Measurements from ENCODE around the gene CD47.

The CD47 gene

GRCh38 chr3:108021131-108021530, 69.7 kb downstream of the CD47 start:
- H3K9me2 ChIP-seq (replicated peaks; ENCODE audit: low read depth, low read length): no peaks in the 10 kb centered on the region
- H4K20me1 ChIP-seq (ENCODE audit: insufficient read depth, low read length, poor library complexity, severe bottlenecking): no peaks in the 10 kb centered on the region
- TF ChIP-seq CTCF (conservative IDR thresholded peaks at IDR 0.05; ENCODE audit: low read length) (peak; percentile 34), EZH2phosphoT487 (IDR thresholded peaks at IDR 0.05; ENCODE audit: borderline replicate concordance) (no peak)
- H3K4me2 ChIP-seq (ENCODE audit: low read depth, low read length, poor library complexity, severe bottlenecking): no peak overlapping the region
- no peaks in the 10 kb centered on the region for H3K9me3 ChIP-seq (ENCODE audit: insufficient read depth, low read depth, low read length)
- H3K9ac ChIP-seq (ENCODE audit: low read depth, low read length, poor library complexity, severe bottlenecking): no peak overlapping the region
- no peaks in the 10 kb centered on the region for H3K27me3 ChIP-seq (ENCODE audit: insufficient read depth, low read length, poor library complexity, severe bottlenecking)
- H3K4me1 ChIP-seq (ENCODE audit: insufficient read depth, low read length, poor library complexity, severe bottlenecking): peaks cover 26% of the 10 kb centered on the region
- H3F3A ChIP-seq (ENCODE audit: low read depth): no peaks in the 10 kb centered on the region
- H3K4me3 ChIP-seq (ENCODE audit: low read length, poor library complexity, severe bottlenecking): no peak overlapping the region
- no peak overlapping the region for H2AFZ ChIP-seq (ENCODE audit: low read length)
- no peaks in the 10 kb centered on the region for H3K36me3 ChIP-seq (ENCODE audit: insufficient read depth, low read length)
- H3K79me2 ChIP-seq (ENCODE audit: insufficient read depth, low read length): no peaks in the 10 kb centered on the region

GRCh38 chr3:108018552-108018951, 72.3 kb downstream of the CD47 start:
- Histone ChIP-seq H3K4me2 (ENCODE audit: low read depth, low read length, poor library complexity, severe bottlenecking) (no peak overlapping the region), H3K9me3 (ENCODE audit: insufficient read depth, low read depth, low read length) (no peaks in the 10 kb centered on the region), H3K36me3 (ENCODE audit: insufficient read depth, low read length) (no peaks in the 10 kb centered on the region), H3K9ac (ENCODE audit: low read depth, low read length, poor library complexity, severe bottlenecking) (no peak overlapping the region), H3K9me2 (replicated peaks; ENCODE audit: low read depth, low read length) (no peaks in the 10 kb centered on the region), H3K4me1 (ENCODE audit: insufficient read depth, low read length, poor library complexity, severe bottlenecking) (peaks cover 24% of the 10 kb centered on the region), H3K27me3 (ENCODE audit: insufficient read depth, low read length, poor library complexity, severe bottlenecking) (no peaks in the 10 kb centered on the region), H2AFZ (ENCODE audit: low read length) (no peak overlapping the region), H3K4me3 (ENCODE audit: low read length, poor library complexity, severe bottlenecking) (no peak overlapping the region), H4K20me1 (ENCODE audit: insufficient read depth, low read length, poor library complexity, severe bottlenecking) (no peaks in the 10 kb centered on the region), H3F3A (ENCODE audit: low read depth) (no peaks in the 10 kb centered on the region), H3K79me2 (ENCODE audit: insufficient read depth, low read length) (no peaks in the 10 kb centered on the region)
- TF ChIP-seq CTCF (conservative IDR thresholded peaks at IDR 0.05; ENCODE audit: low read length) (no peak), EZH2phosphoT487 (IDR thresholded peaks at IDR 0.05; ENCODE audit: borderline replicate concordance) (no peak)

- Histone ChIP-seq H3F3A (ENCODE audit: low read depth) (no peaks in the 10 kb centered on the region), H3K9me2 (replicated peaks; ENCODE audit: low read depth, low read length) (no peaks in the 10 kb centered on the region), H3K27me3 (ENCODE audit: insufficient read depth, low read length, poor library complexity, severe bottlenecking) (no peaks in the 10 kb centered on the region), H3K79me2 (ENCODE audit: insufficient read depth, low read length) (no peaks in the 10 kb centered on the region), H3K4me3 (ENCODE audit: low read length, poor library complexity, severe bottlenecking) (no peak overlapping the region), H3K4me2 (ENCODE audit: low read depth, low read length, poor library complexity, severe bottlenecking) (no peak overlapping the region), H3K36me3 (ENCODE audit: insufficient read depth, low read length) (no peaks in the 10 kb centered on the region), H2AFZ (ENCODE audit: low read length) (no peak overlapping the region), H3K4me1 (ENCODE audit: insufficient read depth, low read length, poor library complexity, severe bottlenecking) (peaks cover 24% of the 10 kb centered on the region), H4K20me1 (ENCODE audit: insufficient read depth, low read length, poor library complexity, severe bottlenecking) (no peaks in the 10 kb centered on the region), H3K9me3 (ENCODE audit: insufficient read depth, low read depth, low read length) (no peaks in the 10 kb centered on the region), H3K9ac (ENCODE audit: low read depth, low read length, poor library complexity, severe bottlenecking) (no peak overlapping the region)
- TF ChIP-seq EZH2phosphoT487 (IDR thresholded peaks at IDR 0.05; ENCODE audit: borderline replicate concordance): no peak
- TF ChIP-seq CTCF (conservative IDR thresholded peaks at IDR 0.05; ENCODE audit: low read length): no peak
Measured at GRCh38 chr3:108017587-108017986, 73.2 kb downstream of the CD47 start.

Measured in Loucy (cell line).